ENCODE measurements around the gene TMEM52.

The TMEM52 gene

GRCh38 chr1:1914101-1914970, 4.7 kb downstream of the TMEM52 start:
- no peak for DNase-seq

- no peak for DNase-seq
Measured at GRCh38 chr1:1911350-1912041, 7.6 kb downstream of the TMEM52 start.

GRCh38 chr1:1910651-1911331, 8.3 kb downstream of the TMEM52 start:
- DNase-seq: no peak

GRCh38 chr1:1910033-1910465, 9.0 kb downstream of the TMEM52 start:
- no peak for DNase-seq

GRCh38 chr1:1908506-1908791, 10.6 kb downstream of the TMEM52 start:
- DNase-seq: peak; percentile 38

GRCh38 chr1:1907098-1907736, 11.9 kb downstream of the TMEM52 start:
- DNase-seq: no peak

- DNase-seq: peak; percentile 79
Measured at GRCh38 chr1:1906185-1907097, 12.6 kb downstream of the TMEM52 start.

- DNase-seq: no peak
Measured at GRCh38 chr1:1903224-1903623, 15.9 kb downstream of the TMEM52 start.

- DNase-seq: no peak
Measured at GRCh38 chr1:1901641-1902294, 17.3 kb downstream of the TMEM52 start.

GRCh38 chr1:1900883-1901640, 18.0 kb downstream of the TMEM52 start:
- DNase-seq: no peak

GRCh38 chr1:1899967-1900327, 19.1 kb downstream of the TMEM52 start:
- DNase-seq: no peak

- DNase-seq: peak; percentile 47
Measured at GRCh38 chr1:1899266-1899966, 19.7 kb downstream of the TMEM52 start.

- DNase-seq: no peak
Measured at GRCh38 chr1:1898246-1898933, 20.7 kb downstream of the TMEM52 start.

GRCh38 chr1:1895456-1896336, 23.4 kb downstream of the TMEM52 start:
- DNase-seq: no peak

GRCh38 chr1:1895060-1895418, 24.0 kb downstream of the TMEM52 start:
- DNase-seq: no peak

GRCh38 chr1:1894354-1895059, 24.6 kb downstream of the TMEM52 start:
- DNase-seq: no peak

GRCh38 chr1:1893997-1894353, 25.1 kb downstream of the TMEM52 start:
- DNase-seq: no peak

Data from hematopoietic multipotent progenitor cell treated with erythropoietin and hydrocortisone succinate and interleukin-3 and kit ligand, for 8 days (in vitro differentiated cells).